IgD-negative memory B cell (primary cell): Measurements from ENCODE around the gene CHAD. TPM values are rescaled to one million over a fixed set of nuclear protein-coding genes. Genes with fewer than 3 reads are reported as not detected.

ENCODE experiments used
- H3K27ac Mint-ChIP-seq, 3 donors: one replicate each; pipeline ENCODE4 v1.8.0; 2020 to 2022; ENCODE audit warnings: mild to moderate bottlenecking in 3 of 3, mixed read lengths in 3 of 3, moderate library complexity in 1 of 3
- H3K27me3 Mint-ChIP-seq: one replicate; pipeline ENCODE4 v1.8.0; 2021; ENCODE audit warnings: mixed read lengths
- H3K36me3 Mint-ChIP-seq: one replicate; pipeline ENCODE4 v1.8.0; 2020; ENCODE audit warnings: mild to moderate bottlenecking, mixed read lengths
- H3K4me1 Mint-ChIP-seq, 3 donors: one replicate each; pipeline ENCODE4 v1.8.0; 2020 to 2022; ENCODE audit warnings: mixed read lengths in 3 of 3, mild to moderate bottlenecking in 1 of 3
- H3K4me3 Mint-ChIP-seq, 4 donors: one replicate each; pipeline ENCODE4 v1.8.0; 2020 to 2022; ENCODE audit warnings: mild to moderate bottlenecking in 4 of 4, mixed read lengths in 4 of 4, moderate library complexity in 3 of 4
- H3K9me3 Mint-ChIP-seq, 3 donors: one replicate each; pipeline ENCODE4 v1.8.0; 2020 to 2021; ENCODE audit warnings: mixed read lengths in 3 of 3, mild to moderate bottlenecking in 1 of 3
- polyA plus RNA-seq: library from polyadenylated mRNA; unstranded; fragments of 300-500 nt; fragmentation: Illumina TruSeq; gene quantifications from one replicate; pipeline ENCODE4 v1.2.3, GENCODE V29; 2021

Gene CHAD
- polyA plus RNA-seq, 1 donor from 2014 or later = 41.9 TPM

GRCh38 chr17:50501054-50501453, 32.4 kb upstream of the CHAD start:
- H3K9me3 Mint-ChIP-seq = no peaks in the 10 kb centered on the region
- H3K4me1 Mint-ChIP-seq = no peaks in the 10 kb centered on the region
- no peak overlapping the region for H3K27ac Mint-ChIP-seq
- H3K27me3 Mint-ChIP-seq = peaks cover 2% of the 10 kb centered on the region
- H3K4me3 Mint-ChIP-seq = no peak overlapping the region
- peaks cover 2% of the 10 kb centered on the region for H3K36me3 Mint-ChIP-seq

GRCh38 chr17:50499721-50500120, 31.0 kb upstream of the CHAD start:
- Mint-ChIP-seq H3K27me3 (peaks cover 2% of the 10 kb centered on the region), H3K4me3 (no peak overlapping the region), H3K9me3 (no peaks in the 10 kb centered on the region), H3K27ac (no peak overlapping the region), H3K4me1 (no peaks in the 10 kb centered on the region), H3K36me3 (no peaks in the 10 kb centered on the region)

- no peaks in the 10 kb centered on the region for H3K36me3 Mint-ChIP-seq
- no peaks in the 10 kb centered on the region for H3K9me3 Mint-ChIP-seq
- no peak overlapping the region for H3K4me3 Mint-ChIP-seq
- H3K4me1 Mint-ChIP-seq = no peaks in the 10 kb centered on the region
- H3K27me3 Mint-ChIP-seq = peaks cover 2% of the 10 kb centered on the region
- H3K27ac Mint-ChIP-seq = no peak overlapping the region
These were observed 30.6 kb upstream of the CHAD start for GRCh38 chr17:50499270-50499669.

- Mint-ChIP-seq H3K9me3 (no peaks in the 10 kb centered on the region), H3K27ac (no peak overlapping the region), H3K4me1 (peaks cover 0 to 2% (median 0%) of the 10 kb centered on the region in 3 donors)
These were observed 29.6 kb upstream of the CHAD start for GRCh38 chr17:50498021-50498874.

GRCh38 chr17:50495918-50496317, 27.2 kb upstream of the CHAD start:
- Mint-ChIP-seq H3K27ac (no peak overlapping the region), H3K27me3 (no peaks in the 10 kb centered on the region), H3K4me1 (peaks cover 0 to 2% (median 0%) of the 10 kb centered on the region in 3 donors), H3K9me3 (no peaks in the 10 kb centered on the region), H3K36me3 (peaks cover 4% of the 10 kb centered on the region), H3K4me3 (no peak overlapping the region)

More at GRCh38 chr17:50498021-50498874, 29.6 kb upstream of the CHAD start:
- no peak overlapping the region for H3K4me3 Mint-ChIP-seq
- no peaks in the 10 kb centered on the region for H3K27me3 Mint-ChIP-seq
- H3K36me3 Mint-ChIP-seq = no peaks in the 10 kb centered on the region

GRCh38 chr17:50495217-50495823, 26.6 kb upstream of the CHAD start:
- Mint-ChIP-seq H3K27ac (no peak overlapping the region), H3K27me3 (no peaks in the 10 kb centered on the region), H3K36me3 (peaks cover 4% of the 10 kb centered on the region), H3K9me3 (no peaks in the 10 kb centered on the region), H3K4me1 (peaks cover 0 to 2% (median 0%) of the 10 kb centered on the region in 3 donors), H3K4me3 (no peak overlapping the region)

GRCh38 chr17:50493744-50494143, 25.1 kb upstream of the CHAD start:
- Mint-ChIP-seq H3K36me3 (peaks cover 5% of the 10 kb centered on the region), H3K4me1 (peaks cover 0 to 2% (median 0%) of the 10 kb centered on the region in 3 donors), H3K27me3 (no peaks in the 10 kb centered on the region), H3K27ac (no peak overlapping the region), H3K9me3 (no peaks in the 10 kb centered on the region), H3K4me3 (no peak overlapping the region)

GRCh38 chr17:50492214-50492613, 23.5 kb upstream of the CHAD start:
- no peaks in the 10 kb centered on the region for H3K9me3 Mint-ChIP-seq
- no peak overlapping the region for H3K4me3 Mint-ChIP-seq
- no peak overlapping the region for H3K27ac Mint-ChIP-seq
- H3K27me3 Mint-ChIP-seq = no peaks in the 10 kb centered on the region
- peaks cover 0 to 2% (median 0%) of the 10 kb centered on the region in 3 donors for H3K4me1 Mint-ChIP-seq
- peaks cover 6% of the 10 kb centered on the region for H3K36me3 Mint-ChIP-seq

- H3K27me3 Mint-ChIP-seq = no peaks in the 10 kb centered on the region
- peaks cover 0 to 2% (median 0%) of the 10 kb centered on the region in 3 donors for H3K4me1 Mint-ChIP-seq
- H3K36me3 Mint-ChIP-seq = peaks cover 6% of the 10 kb centered on the region
These were observed 22.8 kb upstream of the CHAD start for GRCh38 chr17:50491505-50491904.

GRCh38 chr17:50488880-50489279, 20.2 kb upstream of the CHAD start:
- no peaks in the 10 kb centered on the region for H3K9me3 Mint-ChIP-seq
- H3K36me3 Mint-ChIP-seq = peaks cover 10% of the 10 kb centered on the region
- no peaks in the 10 kb centered on the region for H3K27me3 Mint-ChIP-seq
- H3K4me1 Mint-ChIP-seq = peaks cover 0 to under 1% (median 0%) of the 10 kb centered on the region in 3 donors
- H3K27ac Mint-ChIP-seq = no peak overlapping the region
- no peak overlapping the region for H3K4me3 Mint-ChIP-seq

More at GRCh38 chr17:50491505-50491904, 22.8 kb upstream of the CHAD start:
- Mint-ChIP-seq H3K9me3 (no peaks in the 10 kb centered on the region), H3K27ac (no peak overlapping the region), H3K4me3 (no peak overlapping the region)

- no peaks in the 10 kb centered on the region for H3K9me3 Mint-ChIP-seq
- no peak overlapping the region for H3K27ac Mint-ChIP-seq
- peaks cover 12% of the 10 kb centered on the region for H3K36me3 Mint-ChIP-seq
- H3K27me3 Mint-ChIP-seq = no peaks in the 10 kb centered on the region
- H3K4me1 Mint-ChIP-seq = peaks cover 0 to 1% (median under 1%) of the 10 kb centered on the region in 3 donors
- H3K4me3 Mint-ChIP-seq = no peak overlapping the region
These were observed 18.8 kb upstream of the CHAD start for GRCh38 chr17:50487213-50488096.

GRCh38 chr17:50484386-50485155, 15.9 kb upstream of the CHAD start:
- Mint-ChIP-seq H3K27me3 (no peaks in the 10 kb centered on the region), H3K4me3 (no peak overlapping the region), H3K36me3 (peaks cover 8% of the 10 kb centered on the region), H3K4me1 (peaks cover 2 to 8% (median 5%) of the 10 kb centered on the region in 3 donors), H3K9me3 (no peaks in the 10 kb centered on the region), H3K27ac (peak overlapping the region in 1 of 3 donors; percentile 48)

GRCh38 chr17:50483266-50483665, 14.6 kb upstream of the CHAD start:
- H3K4me3 Mint-ChIP-seq = no peak overlapping the region
- H3K27me3 Mint-ChIP-seq = no peaks in the 10 kb centered on the region
- peaks cover 8 to 11% (median 9%) of the 10 kb centered on the region in 3 donors for H3K4me1 Mint-ChIP-seq
- H3K27ac Mint-ChIP-seq = peak overlapping the region in 1 of 3 donors; percentile 27
- no peaks in the 10 kb centered on the region for H3K9me3 Mint-ChIP-seq
- H3K36me3 Mint-ChIP-seq = peaks cover 6% of the 10 kb centered on the region

- no peaks in the 10 kb centered on the region for H3K9me3 Mint-ChIP-seq
- H3K27me3 Mint-ChIP-seq = no peaks in the 10 kb centered on the region
- peaks cover 8 to 13% (median 13%) of the 10 kb centered on the region in 3 donors for H3K4me1 Mint-ChIP-seq
- H3K27ac Mint-ChIP-seq = peak overlapping the region in 2 of 3 donors; percentile 56 to 86
- peaks cover 6% of the 10 kb centered on the region for H3K36me3 Mint-ChIP-seq
- peak overlapping the region in 1 of 4 donors; percentile 69 for H3K4me3 Mint-ChIP-seq
These were observed 13.8 kb upstream of the CHAD start for GRCh38 chr17:50482516-50482915.
